Measurements from ENCODE around the gene CHMP4B. TPM values are rescaled to one million over a fixed set of nuclear protein-coding genes. Genes with fewer than 3 reads are reported as not detected.

CHMP4B gene
- total RNA-seq, 4 donors from 2014 or later, result 90.8 to 116 (median 100) TPM

- no peaks in the 10 kb centered on the region for H3K27me3 ChIP-seq
- no peak overlapping the region for H3K27ac ChIP-seq (replicated peaks in 1 of 4)
- no peaks in the 10 kb centered on the region for H3K9me3 ChIP-seq
- H3K36me3 ChIP-seq, result peaks cover 0 to 6% (median 2%) of the 10 kb centered on the region in 4 donors
- WGBS, result 71% methylated on average over 5 of the region's 5 CpGs
- TF ChIP-seq POLR2A (IDR thresholded peaks at IDR 0.05; ENCODE audit: low read depth) (no peak), EP300 (IDR thresholded peaks at IDR 0.05) (no peak), POLR2AphosphoS5 (IDR thresholded peaks at IDR 0.05) (no peak), CTCF (IDR thresholded peaks at IDR 0.05) (no peak)
- intact Hi-C loops (cut with DNase I), result no loop called here
- DNase-seq (ENCODE audit: extremely low spot score), result no peak
- no peak overlapping the region for H3K4me3 ChIP-seq
- peaks cover 42 to 74% (median 68%) of the 10 kb centered on the region in 4 donors for H3K4me1 ChIP-seq
These were observed 3.1 kb downstream of the CHMP4B start for GRCh38 chr20:33814238-33814712.

GRCh38 chr20:33815671-33816070, 4.5 kb downstream of the CHMP4B start:
- H3K9me3 ChIP-seq, result no peaks in the 10 kb centered on the region
- H3K4me3 ChIP-seq, result no peak overlapping the region
- no peak overlapping the region for H3K27ac ChIP-seq (replicated peaks in 1 of 4)
- H3K36me3 ChIP-seq, result peaks cover 0 to 6% (median 2%) of the 10 kb centered on the region in 4 donors
- H3K27me3 ChIP-seq, result no peaks in the 10 kb centered on the region
- 93% methylated on average over 3 of the region's 3 CpGs for WGBS
- H3K4me1 ChIP-seq, result peaks cover 46 to 86% (median 81%) of the 10 kb centered on the region in 4 donors
- DNase-seq (ENCODE audit: extremely low spot score), result no peak
- intact Hi-C loops (cut with DNase I), result no loop called here
- TF ChIP-seq EP300 (IDR thresholded peaks at IDR 0.05), result no peak
- TF ChIP-seq POLR2A (IDR thresholded peaks at IDR 0.05; ENCODE audit: low read depth), result no peak

GRCh38 chr20:33816191-33816590, 5.0 kb downstream of the CHMP4B start:
- H3K9me3 ChIP-seq, result no peaks in the 10 kb centered on the region
- peaks cover 0 to 6% (median 2%) of the 10 kb centered on the region in 4 donors for H3K36me3 ChIP-seq
- H3K4me1 ChIP-seq, result peaks cover 51 to 89% (median 85%) of the 10 kb centered on the region in 4 donors
- DNase-seq (ENCODE audit: extremely low spot score), result no peak
- no peak overlapping the region for H3K27ac ChIP-seq (replicated peaks in 1 of 4)
- intact Hi-C loops (cut with DNase I), result no loop called here
- H3K27me3 ChIP-seq, result no peaks in the 10 kb centered on the region
- H3K4me3 ChIP-seq, result no peak overlapping the region
- 88% methylated on average over 1 of the region's 1 CpG for WGBS
- no peak for TF ChIP-seq EP300 (IDR thresholded peaks at IDR 0.05)
- no peak for TF ChIP-seq POLR2AphosphoS5 (IDR thresholded peaks at IDR 0.05)
- no peak for TF ChIP-seq POLR2A (IDR thresholded peaks at IDR 0.05; ENCODE audit: low read depth)
- no peak for TF ChIP-seq CTCF (IDR thresholded peaks at IDR 0.05)

- no peaks in the 10 kb centered on the region for H3K9me3 ChIP-seq
- no peaks in the 10 kb centered on the region for H3K27me3 ChIP-seq
- WGBS, result 50% methylated on average over 5 of the region's 5 CpGs
- intact Hi-C loops (cut with DNase I), result no loop called here
- H3K4me1 ChIP-seq, result peaks cover 61 to 95% (median 90%) of the 10 kb centered on the region in 4 donors
- H3K27ac ChIP-seq (replicated peaks in 1 of 4), result no peak overlapping the region
- no peak for TF ChIP-seq POLR2A (IDR thresholded peaks at IDR 0.05; ENCODE audit: low read depth)
- no peak for TF ChIP-seq POLR2AphosphoS5 (IDR thresholded peaks at IDR 0.05)
- TF ChIP-seq CTCF (IDR thresholded peaks at IDR 0.05), result no peak
- no peak for TF ChIP-seq EP300 (IDR thresholded peaks at IDR 0.05)
- H3K36me3 ChIP-seq, result peaks cover 0 to 6% (median 2%) of the 10 kb centered on the region in 4 donors
- DNase-seq (ENCODE audit: extremely low spot score), result no peak
- H3K4me3 ChIP-seq, result no peak overlapping the region
These were observed 6.3 kb downstream of the CHMP4B start for GRCh38 chr20:33817411-33817810.

GRCh38 chr20:33819456-33819855, 8.3 kb downstream of the CHMP4B start:
- DNase-seq (ENCODE audit: extremely low spot score), result no peak
- Histone ChIP-seq H3K4me3 (no peak overlapping the region), H3K27me3 (no peaks in the 10 kb centered on the region), H3K36me3 (peaks cover 0 to 11% (median 2%) of the 10 kb centered on the region in 4 donors), H3K27ac (replicated peaks in 1 of 4) (no peak overlapping the region), H3K4me1 (peaks cover 51 to 83% (median 79%) of the 10 kb centered on the region in 4 donors), H3K9me3 (no peaks in the 10 kb centered on the region)
- 100% methylated on average over 1 of the region's 1 CpG for WGBS
- intact Hi-C loops (cut with DNase I), result no loop called here
- TF ChIP-seq POLR2A (IDR thresholded peaks at IDR 0.05; ENCODE audit: low read depth) (no peak), EP300 (IDR thresholded peaks at IDR 0.05) (no peak), CTCF (IDR thresholded peaks at IDR 0.05) (no peak), POLR2AphosphoS5 (IDR thresholded peaks at IDR 0.05) (no peak)

All from esophagus muscularis mucosa (tissue), 4 donors.